Kidney epithelial cell (primary cell): ENCODE data around the gene KRTAP10-12. TPM values are rescaled to one million over a fixed set of nuclear protein-coding genes. Genes with fewer than 3 reads are reported as not detected.

Source experiments
- DNase-seq: peaks from one replicate; pipeline ENCODE4 v3.0.0-alpha.2; 2010; ENCODE audit warnings: low read depth
- H3K27me3 ChIP-seq: 2 replicates; pipeline ENCODE4 v1.6.0; 2011; ENCODE audit warnings: low read length; ENCODE audit not compliant: control insufficient read depth, insufficient read depth
- H3K36me3 ChIP-seq: 2 replicates; pipeline ENCODE4 v1.5.1; 2011; ENCODE audit warnings: low read length; ENCODE audit not compliant: control insufficient read depth, insufficient read depth
- H3K4me3 ChIP-seq: 2 replicates; pipeline ENCODE4 v1.5.1; 2011; ENCODE audit warnings: low read depth, mild to moderate bottlenecking, control low read depth, low read length
- total RNA-seq: library from RNA; depleted of rRNA; stranded (reverse); fragments of >200 nt; gene quantifications from 2 replicates; pipeline ENCODE4 v1.2.3, GENCODE V29; 2015
- TF ChIP-seq, protein P1 (sequence below): IDR thresholded peaks from 2 replicates; pipeline ENCODE4 v1.5.1; 2011; ENCODE audit warnings: mild to moderate bottlenecking, moderate library complexity, low read length, control low read depth, inconsistent platforms; ENCODE audit not compliant: insufficient read depth, poor library complexity, severe bottlenecking

Gene KRTAP10-12
- total RNA-seq, 1 donor from 2014 or later, result not detected

DNA sequence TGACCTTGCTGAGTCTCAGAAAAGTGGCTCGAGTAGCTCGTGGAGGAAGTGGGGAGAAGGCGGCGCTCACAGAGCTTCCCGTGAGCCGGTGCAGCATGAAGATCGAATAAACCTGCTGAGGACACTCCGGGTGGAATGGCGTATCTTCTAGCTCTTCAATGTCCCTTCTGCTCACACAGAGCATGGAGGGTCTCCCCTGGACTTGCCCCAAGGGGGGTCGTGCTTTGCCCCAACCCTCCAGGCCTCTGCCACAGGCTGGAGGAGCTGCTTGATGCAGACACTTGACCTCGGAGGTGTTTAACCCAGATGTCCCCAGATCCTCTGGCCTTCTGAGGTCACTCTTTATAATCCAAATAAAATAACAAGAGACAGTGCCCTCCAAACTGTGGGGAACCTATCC, 2.2 kb upstream of the KRTAP10-12 start:
- Histone ChIP-seq H3K4me3 (no peak overlapping the region), H3K36me3 (no peaks in the 10 kb centered on the region), H3K27me3 (peaks cover 19% of the 10 kb centered on the region)
- DNase-seq, result no peak
- TF ChIP-seq, protein P1, sequence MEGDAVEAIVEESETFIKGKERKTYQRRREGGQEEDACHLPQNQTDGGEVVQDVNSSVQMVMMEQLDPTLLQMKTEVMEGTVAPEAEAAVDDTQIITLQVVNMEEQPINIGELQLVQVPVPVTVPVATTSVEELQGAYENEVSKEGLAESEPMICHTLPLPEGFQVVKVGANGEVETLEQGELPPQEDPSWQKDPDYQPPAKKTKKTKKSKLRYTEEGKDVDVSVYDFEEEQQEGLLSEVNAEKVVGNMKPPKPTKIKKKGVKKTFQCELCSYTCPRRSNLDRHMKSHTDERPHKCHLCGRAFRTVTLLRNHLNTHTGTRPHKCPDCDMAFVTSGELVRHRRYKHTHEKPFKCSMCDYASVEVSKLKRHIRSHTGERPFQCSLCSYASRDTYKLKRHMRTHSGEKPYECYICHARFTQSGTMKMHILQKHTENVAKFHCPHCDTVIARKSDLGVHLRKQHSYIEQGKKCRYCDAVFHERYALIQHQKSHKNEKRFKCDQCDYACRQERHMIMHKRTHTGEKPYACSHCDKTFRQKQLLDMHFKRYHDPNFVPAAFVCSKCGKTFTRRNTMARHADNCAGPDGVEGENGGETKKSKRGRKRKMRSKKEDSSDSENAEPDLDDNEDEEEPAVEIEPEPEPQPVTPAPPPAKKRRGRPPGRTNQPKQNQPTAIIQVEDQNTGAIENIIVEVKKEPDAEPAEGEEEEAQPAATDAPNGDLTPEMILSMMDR, result no peak

DNA sequence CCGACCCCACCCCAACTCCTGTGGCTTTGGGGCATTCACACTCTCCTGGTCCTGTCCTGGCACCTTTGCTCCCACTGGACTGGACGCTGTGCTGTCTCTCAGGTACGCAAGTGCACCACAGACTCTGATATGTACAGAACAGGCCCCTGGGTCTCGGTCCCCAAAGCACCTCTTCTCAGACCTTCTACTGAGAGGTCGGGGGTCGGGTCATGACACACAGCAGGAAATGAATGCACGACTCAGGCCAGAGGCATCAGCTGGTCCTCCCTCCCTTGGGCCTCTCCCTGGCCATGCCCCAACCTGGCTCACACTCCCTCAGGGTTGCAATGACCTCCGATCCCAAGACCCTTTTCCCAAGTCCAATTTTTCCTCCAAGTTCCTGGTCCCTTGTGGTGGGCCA, 1.8 kb upstream of the KRTAP10-12 start:
- no peak for DNase-seq
- Histone ChIP-seq H3K4me3 (no peak overlapping the region), H3K27me3 (peaks cover 23% of the 10 kb centered on the region), H3K36me3 (no peaks in the 10 kb centered on the region)
- TF ChIP-seq, protein P1, result no peak

DNA sequence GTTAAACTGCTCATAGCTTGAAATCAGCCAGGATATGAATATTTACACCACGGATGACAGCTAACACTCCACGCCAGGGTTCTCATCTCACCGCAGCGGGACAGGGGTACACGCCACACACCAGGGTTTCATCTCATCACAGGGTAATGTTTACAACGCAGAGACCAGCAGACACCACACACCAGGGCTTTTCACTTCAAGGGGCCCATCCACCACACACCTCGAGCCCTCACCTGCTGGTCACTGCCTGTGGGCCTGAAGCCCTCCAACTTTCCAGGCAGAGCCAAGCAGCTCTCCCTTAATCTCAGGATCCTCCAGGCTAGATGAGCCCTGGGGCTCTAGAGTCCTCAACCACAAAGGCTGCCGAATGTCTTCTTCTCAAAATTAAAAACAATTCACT, 1.3 kb upstream of the KRTAP10-12 start:
- DNase-seq, result no peak
- peaks cover 25% of the 10 kb centered on the region for H3K27me3 ChIP-seq
- no peak overlapping the region for H3K4me3 ChIP-seq
- TF ChIP-seq, protein P1, result no peak
- H3K36me3 ChIP-seq, result no peaks in the 10 kb centered on the region

DNA sequence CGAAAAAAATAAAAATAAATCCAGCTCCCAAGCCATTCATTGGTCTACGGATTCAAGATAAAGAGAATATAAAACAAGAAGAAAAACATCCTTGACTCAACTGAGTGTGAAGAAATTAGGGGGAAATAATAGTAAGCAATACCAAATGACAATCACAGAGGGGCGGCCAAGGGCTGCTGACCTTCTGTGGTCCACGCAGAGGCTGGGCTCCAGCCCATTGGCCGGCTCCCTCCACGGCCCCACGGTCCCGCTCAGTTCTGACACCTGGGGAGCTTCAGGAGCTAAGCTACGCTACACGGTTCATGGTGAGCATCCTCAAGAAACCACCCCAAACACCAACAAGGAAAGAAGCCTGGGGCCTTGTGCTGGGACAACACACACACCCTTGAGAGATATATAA, 400 bp upstream of the KRTAP10-12 start:
- Histone ChIP-seq H3K27me3 (peaks cover 31% of the 10 kb centered on the region), H3K36me3 (no peaks in the 10 kb centered on the region), H3K4me3 (no peak overlapping the region)
- TF ChIP-seq, protein P1, result no peak
- no peak for DNase-seq

DNA sequence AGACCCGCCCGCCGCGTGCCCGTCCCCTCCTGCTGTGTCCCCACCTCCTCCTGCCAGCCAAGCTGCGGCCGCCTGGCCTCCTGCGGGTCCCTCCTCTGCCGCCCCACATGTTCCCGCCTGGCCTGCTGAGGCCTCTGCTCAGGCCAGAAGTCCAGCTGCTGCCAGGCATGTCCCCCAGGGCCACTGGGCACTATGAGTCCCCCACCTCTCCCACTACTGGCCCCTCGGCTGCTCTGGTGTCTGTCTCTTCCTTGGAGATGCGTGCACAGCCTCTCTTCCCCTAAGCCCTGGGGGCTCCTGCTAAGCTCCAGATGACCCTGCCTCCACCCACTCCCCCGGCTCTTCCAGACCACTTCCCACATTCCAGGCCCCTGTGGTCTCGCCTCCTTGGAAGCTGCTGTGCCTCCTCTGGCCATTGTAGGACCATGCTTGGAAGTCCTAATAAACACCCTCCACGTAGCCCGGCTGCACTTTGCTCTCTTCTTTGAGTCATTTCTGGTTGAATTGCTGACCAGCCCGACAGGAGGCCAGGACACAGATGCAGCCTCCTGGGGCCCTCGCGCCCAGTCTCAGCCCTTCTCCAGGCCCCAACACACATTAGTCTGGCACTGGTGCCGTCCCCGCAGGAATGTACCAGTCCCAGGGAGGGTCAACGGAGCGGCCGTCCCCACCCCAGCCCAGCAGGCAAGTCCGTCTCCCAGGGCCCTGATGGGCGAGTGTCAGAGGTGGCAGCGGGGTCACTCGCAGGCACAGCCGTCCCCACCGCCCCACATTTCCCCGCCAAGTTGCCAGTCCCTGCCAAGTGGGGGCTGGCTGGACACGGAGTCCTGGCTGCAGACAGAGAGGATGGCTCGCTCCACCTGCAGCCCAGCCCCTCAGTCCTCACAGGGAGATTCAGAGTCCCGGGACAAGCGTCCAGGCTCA, 1.1 kb downstream of the KRTAP10-12 start:
- no peaks in the 10 kb centered on the region for H3K36me3 ChIP-seq
- no peak overlapping the region for H3K4me3 ChIP-seq
- H3K27me3 ChIP-seq, result peaks cover 46% of the 10 kb centered on the region
- TF ChIP-seq, protein P1, result no peak
- DNase-seq, result no peak
